Activated CD8-positive, alpha-beta T cell treated with anti-CD3 and anti-CD28 coated beads for 36 hours (primary cell): ENCODE measurements around the gene PAPOLA. TPM values are rescaled to one million over a fixed set of nuclear protein-coding genes. Genes with fewer than 3 reads are reported as not detected.

Experiments
- ATAC-seq: fragments of 200-7000 bp; cut with Tn5 transposase; one replicate; pipeline ENCODE4 v1.10.0; 2021; ENCODE audit warnings: mild to moderate bottlenecking, moderate library complexity
- CTCF ChIA-PET: fragments of 350-600 bp; sonication (Branson Sonifier 250); formaldehyde crosslinking; loops from one replicate; lab custom pipeline; 2021; ENCODE audit warnings: antibody characterized with exemption; lab: Charles Lee
- POLR2A ChIA-PET: fragments of 350-600 bp; sonication (Branson Sonifier 250); formaldehyde crosslinking; loops from one replicate; lab custom pipeline; 2021; ENCODE audit warnings: antibody characterized with exemption; lab: Charles Lee
- DNase-seq: peaks from one replicate; pipeline ENCODE4 v3.0.0-alpha.2; 2020
- H3K27ac Mint-ChIP-seq: one replicate; pipeline ENCODE4 v1.8.0; 2021; ENCODE audit warnings: mild to moderate bottlenecking, mixed read lengths
- H3K27me3 Mint-ChIP-seq: one replicate; pipeline ENCODE4 v1.8.0; 2021; ENCODE audit warnings: mixed read lengths
- H3K36me3 Mint-ChIP-seq: one replicate; pipeline ENCODE4 v1.8.0; 2021; ENCODE audit warnings: low read depth, mixed read lengths
- H3K4me1 Mint-ChIP-seq: one replicate; pipeline ENCODE4 v1.8.0; 2021; ENCODE audit warnings: low read depth, mixed read lengths
- H3K4me3 Mint-ChIP-seq: one replicate; pipeline ENCODE4 v1.8.0; 2021; ENCODE audit warnings: mild to moderate bottlenecking, moderate library complexity, mixed read lengths
- H3K9me3 Mint-ChIP-seq: one replicate; pipeline ENCODE4 v1.8.0; 2021; ENCODE audit warnings: mixed read lengths
- CTCF ChIP-seq: fragments of 200-600 bp; IDR thresholded peaks from one replicate; pipeline ENCODE4 v1.8.0; 2022; ENCODE audit warnings: antibody characterized with exemption, mild to moderate bottlenecking
- intact Hi-C: fragments of 100-400 bp; cut with micrococcal nuclease; formaldehyde crosslinking; loops from one replicate; pipeline ENCODE4 v1.10.0; 2022
- total RNA-seq, 2 experiments: library from RNA; stranded (reverse); gene quantifications; one replicate each; pipeline ENCODE4 v1.2.3, GENCODE V29; 2021

PAPOLA gene
- total RNA-seq, 2 experiments from 2014 or later = 176 to 178 TPM

GRCh38 chr14:96538990-96539317, 36.8 kb downstream of the PAPOLA start:
- H3K9me3 Mint-ChIP-seq = no peaks in the 10 kb centered on the region
- H3K27me3 Mint-ChIP-seq = no peaks in the 10 kb centered on the region
- peak overlapping the region; percentile 63 for H3K27ac Mint-ChIP-seq
- DNase-seq (no peak), ATAC-seq (no peak)
- POLR2A ChIA-PET = interaction anchor here (0.8 to 1.3 kb wide), 2 partner anchors 36 to 37 kb away, joined by 3 to 4 read pairs; no protein-coding TSS in a partner anchor
- H3K36me3 Mint-ChIP-seq = peaks cover 25% of the 10 kb centered on the region
- H3K4me3 Mint-ChIP-seq = no peak overlapping the region
- CTCF ChIA-PET = no interaction called here
- intact Hi-C loops = no loop called here
- peaks cover 23% of the 10 kb centered on the region for H3K4me1 Mint-ChIP-seq
- no peak for TF ChIP-seq CTCF

- no peak for DNase-seq
- ATAC-seq = peak; percentile 74
- no peak overlapping the region for H3K4me3 Mint-ChIP-seq
- H3K27ac Mint-ChIP-seq = peak overlapping the region; percentile 75
- no peak for TF ChIP-seq CTCF
- POLR2A ChIA-PET = interaction anchor here (0.9 kb wide), 1 partner anchor 53 kb away, joined by 3 read pairs; no protein-coding TSS in a partner anchor
- H3K36me3 Mint-ChIP-seq = peaks cover 40% of the 10 kb centered on the region
- peaks cover 12% of the 10 kb centered on the region for H3K4me1 Mint-ChIP-seq
- no peaks in the 10 kb centered on the region for H3K27me3 Mint-ChIP-seq
- intact Hi-C loops = no loop called here
- CTCF ChIA-PET = no interaction called here
- H3K9me3 Mint-ChIP-seq = no peaks in the 10 kb centered on the region
Observed at GRCh38 chr14:96554315-96554910, 52.2 kb downstream of the PAPOLA start.

- intact Hi-C loops = no loop called here
- POLR2A ChIA-PET = no interaction called here
Observed at GRCh38 chr14:96559571-96559970, 57.4 kb downstream of the PAPOLA start.

GRCh38 chr14:96564389-96564788, 62.2 kb downstream of the PAPOLA start:
- H3K9me3 Mint-ChIP-seq = no peaks in the 10 kb centered on the region
- H3K4me1 Mint-ChIP-seq = no peaks in the 10 kb centered on the region
- ChIA-PET POLR2A (no interaction called here), CTCF (interaction anchor here (1.2 to 4.0 kb wide), 2 partner anchors 10 to 176 kb away, joined by 3 to 13 read pairs; no protein-coding TSS in a partner anchor)
- ATAC-seq (no peak), DNase-seq (no peak)
- no peak for TF ChIP-seq CTCF
- no peak overlapping the region for H3K4me3 Mint-ChIP-seq
- intact Hi-C loops = no loop called here
- H3K27ac Mint-ChIP-seq = no peak overlapping the region
- H3K36me3 Mint-ChIP-seq = peaks cover 25% of the 10 kb centered on the region
- no peaks in the 10 kb centered on the region for H3K27me3 Mint-ChIP-seq

More at GRCh38 chr14:96559571-96559970, 57.4 kb downstream of the PAPOLA start:
- ATAC-seq (no peak), DNase-seq (no peak)
- TF ChIP-seq CTCF = no peak
- H3K36me3 Mint-ChIP-seq = peaks cover 31% of the 10 kb centered on the region
- CTCF ChIA-PET = interaction anchor here (1.6 kb wide), 1 partner anchor 10 kb away, joined by 4 read pairs; no protein-coding TSS in a partner anchor
- no peak overlapping the region for H3K4me3 Mint-ChIP-seq
- no peak overlapping the region for H3K27ac Mint-ChIP-seq
- H3K27me3 Mint-ChIP-seq = no peaks in the 10 kb centered on the region
- no peaks in the 10 kb centered on the region for H3K9me3 Mint-ChIP-seq
- peaks cover 7% of the 10 kb centered on the region for H3K4me1 Mint-ChIP-seq

- H3K9me3 Mint-ChIP-seq = no peaks in the 10 kb centered on the region
- H3K27ac Mint-ChIP-seq = no peak overlapping the region
- H3K27me3 Mint-ChIP-seq = no peaks in the 10 kb centered on the region
- no peak overlapping the region for H3K4me3 Mint-ChIP-seq
- no peaks in the 10 kb centered on the region for H3K4me1 Mint-ChIP-seq
- ChIA-PET CTCF (interaction anchor here (0.5 to 4.0 kb wide), 5 partner anchors 9 to 179 kb away, joined by 3 to 13 read pairs (median 3); no protein-coding TSS in a partner anchor), POLR2A (no interaction called here)
- H3K36me3 Mint-ChIP-seq = peaks cover 29% of the 10 kb centered on the region
- no peak for TF ChIP-seq CTCF
- intact Hi-C loops = no loop called here
- ATAC-seq (no peak), DNase-seq (no peak)
Observed at GRCh38 chr14:96565811-96566210, 63.6 kb downstream of the PAPOLA start.
